HG03139 (cell line): ENCODE results near the gene EMCN.

Experiments
- ATAC-seq: cut with Tn5 transposase; IDR thresholded peaks from one replicate; pipeline ENCODE4 v1.9.1; 2021; ENCODE audit not compliant: unreplicated experiment

The EMCN gene

GRCh38 chr4:100493756-100494155, 24.1 kb downstream of the EMCN start:
- ATAC-seq = no peak

- no peak for ATAC-seq
Observed at GRCh38 chr4:100492129-100492528, 25.7 kb downstream of the EMCN start.

- ATAC-seq = no peak
Observed at GRCh38 chr4:100489305-100489704, 28.5 kb downstream of the EMCN start.

GRCh38 chr4:100486496-100486895, 31.3 kb downstream of the EMCN start:
- no peak for ATAC-seq

GRCh38 chr4:100483796-100484195, 34.0 kb downstream of the EMCN start:
- no peak for ATAC-seq

- ATAC-seq = no peak
Observed at GRCh38 chr4:100479971-100480370, 37.9 kb downstream of the EMCN start.

GRCh38 chr4:100469555-100469954, 48.3 kb downstream of the EMCN start:
- ATAC-seq = no peak

- no peak for ATAC-seq
Observed at GRCh38 chr4:100466501-100466900, 51.3 kb downstream of the EMCN start.

GRCh38 chr4:100461807-100462605, 55.8 kb downstream of the EMCN start:
- ATAC-seq = no peak

- ATAC-seq = no peak
Observed at GRCh38 chr4:100450449-100450848, 67.4 kb downstream of the EMCN start.

- ATAC-seq = no peak
Observed at GRCh38 chr4:100431416-100431815, 86.4 kb downstream of the EMCN start.

GRCh38 chr4:100430451-100430850, 87.4 kb downstream of the EMCN start:
- ATAC-seq = no peak

GRCh38 chr4:100429616-100430015, 88.2 kb downstream of the EMCN start:
- ATAC-seq = no peak

- ATAC-seq = no peak
Observed at GRCh38 chr4:100428051-100428450, 89.8 kb downstream of the EMCN start.

GRCh38 chr4:100424376-100424775, 93.4 kb downstream of the EMCN start:
- no peak for ATAC-seq

- ATAC-seq = no peak
Observed at GRCh38 chr4:100422894-100423293, 94.9 kb downstream of the EMCN start.

- no peak for ATAC-seq
Observed at GRCh38 chr4:100421361-100421978, 96.4 kb downstream of the EMCN start.

GRCh38 chr4:100420571-100420970, 97.3 kb downstream of the EMCN start:
- ATAC-seq = no peak

GRCh38 chr4:100417565-100417964, 100.3 kb downstream of the EMCN start:
- ATAC-seq = no peak

GRCh38 chr4:100414016-100414790, 103.6 kb downstream of the EMCN start:
- ATAC-seq = no peak

- ATAC-seq = no peak
Observed at GRCh38 chr4:100391863-100392262, 126.0 kb downstream of the EMCN start.

- no peak for ATAC-seq
Observed at GRCh38 chr4:100391086-100391485, 126.7 kb downstream of the EMCN start.
